MM.1S (cell line): ENCODE measurements around the gene COL5A1.

Experiments
- EZH2 ChIP-seq: fragments of 300-600 bp; sonication (generic); optimal IDR thresholded peaks from 2 replicates; pipeline ENCODE3; 2017; ENCODE audit warnings: low read depth, mild to moderate bottlenecking, antibody characterized with exemption, low read length, mixed read lengths
- EZH2phosphoT487 ChIP-seq: fragments of 300-600 bp; sonication (generic); IDR thresholded peaks from 2 replicates; pipeline ENCODE4 v1.6.1; 2018; ENCODE audit warnings: antibody characterized with exemption, low read length
- TF ChIP-seq, protein P1 (sequence below): fragments of 300-600 bp; sonication (generic); IDR thresholded peaks from 2 replicates; pipeline ENCODE4 v1.5.1; 2016; ENCODE audit warnings: antibody characterized with exemption, low read length, mixed read lengths

DNA sequence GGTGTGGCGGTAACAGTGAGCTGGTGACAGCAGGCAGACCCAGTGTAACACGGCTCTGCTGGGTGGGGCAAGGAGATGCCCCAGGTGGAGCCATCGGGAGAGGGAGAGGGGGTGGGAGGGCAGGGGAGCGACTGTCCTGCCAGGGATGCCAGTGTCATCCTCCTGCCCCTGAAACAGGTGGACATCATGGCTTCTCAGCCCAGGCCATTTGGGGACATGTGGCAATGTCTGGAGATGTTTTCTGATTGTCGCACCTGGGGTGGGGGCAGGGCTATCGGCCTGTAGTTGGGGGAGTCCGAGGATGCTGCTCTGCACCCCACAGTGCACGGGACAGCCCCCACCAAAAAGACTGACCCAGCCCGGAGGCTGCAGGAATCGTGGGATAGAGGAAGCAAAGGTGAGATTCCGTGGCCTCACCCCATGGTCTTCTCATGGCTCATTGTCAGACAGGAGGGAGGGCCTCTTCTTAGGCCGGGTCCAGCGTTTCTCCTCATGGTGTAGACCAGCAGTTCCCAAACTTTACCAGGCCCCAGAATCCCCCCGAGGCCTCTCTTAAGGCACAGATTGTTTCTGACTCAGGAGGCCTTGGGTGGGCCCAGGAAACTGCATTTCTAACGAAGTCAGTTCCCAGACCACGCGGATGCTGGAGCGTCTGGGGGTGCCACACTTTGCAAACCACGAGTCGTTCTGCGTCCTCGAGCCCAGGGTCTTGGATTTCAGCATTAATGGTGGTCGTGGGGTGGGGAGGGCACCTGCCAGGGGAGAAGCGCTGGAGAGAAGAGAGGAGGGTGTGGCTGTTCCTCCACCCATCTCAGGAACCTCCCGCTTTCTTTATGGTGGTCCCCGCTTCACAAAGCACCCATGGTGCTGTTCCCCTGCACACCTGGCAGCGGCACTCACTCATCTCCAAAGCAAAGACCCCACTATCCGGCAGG lies 11.0 kb downstream of the COL5A1 start:
- TF ChIP-seq, protein P1, sequence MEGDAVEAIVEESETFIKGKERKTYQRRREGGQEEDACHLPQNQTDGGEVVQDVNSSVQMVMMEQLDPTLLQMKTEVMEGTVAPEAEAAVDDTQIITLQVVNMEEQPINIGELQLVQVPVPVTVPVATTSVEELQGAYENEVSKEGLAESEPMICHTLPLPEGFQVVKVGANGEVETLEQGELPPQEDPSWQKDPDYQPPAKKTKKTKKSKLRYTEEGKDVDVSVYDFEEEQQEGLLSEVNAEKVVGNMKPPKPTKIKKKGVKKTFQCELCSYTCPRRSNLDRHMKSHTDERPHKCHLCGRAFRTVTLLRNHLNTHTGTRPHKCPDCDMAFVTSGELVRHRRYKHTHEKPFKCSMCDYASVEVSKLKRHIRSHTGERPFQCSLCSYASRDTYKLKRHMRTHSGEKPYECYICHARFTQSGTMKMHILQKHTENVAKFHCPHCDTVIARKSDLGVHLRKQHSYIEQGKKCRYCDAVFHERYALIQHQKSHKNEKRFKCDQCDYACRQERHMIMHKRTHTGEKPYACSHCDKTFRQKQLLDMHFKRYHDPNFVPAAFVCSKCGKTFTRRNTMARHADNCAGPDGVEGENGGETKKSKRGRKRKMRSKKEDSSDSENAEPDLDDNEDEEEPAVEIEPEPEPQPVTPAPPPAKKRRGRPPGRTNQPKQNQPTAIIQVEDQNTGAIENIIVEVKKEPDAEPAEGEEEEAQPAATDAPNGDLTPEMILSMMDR, result no peak
- no peak for TF ChIP-seq EZH2
- no peak for TF ChIP-seq EZH2phosphoT487
